Hematopoietic multipotent progenitor cell treated with erythropoietin and hydrocortisone succinate and interleukin-3 and kit ligand, for 4 days (in vitro differentiated cells): ENCODE results near the gene ZACN.

Source experiments
- DNase-seq: peaks from one replicate; pipeline ENCODE4 v3.0.0-alpha.2; 2015

ZACN gene

GRCh38 chr17:76104896-76105231 is 25.9 kb downstream of the ZACN start:
- DNase-seq: no peak

DNA sequence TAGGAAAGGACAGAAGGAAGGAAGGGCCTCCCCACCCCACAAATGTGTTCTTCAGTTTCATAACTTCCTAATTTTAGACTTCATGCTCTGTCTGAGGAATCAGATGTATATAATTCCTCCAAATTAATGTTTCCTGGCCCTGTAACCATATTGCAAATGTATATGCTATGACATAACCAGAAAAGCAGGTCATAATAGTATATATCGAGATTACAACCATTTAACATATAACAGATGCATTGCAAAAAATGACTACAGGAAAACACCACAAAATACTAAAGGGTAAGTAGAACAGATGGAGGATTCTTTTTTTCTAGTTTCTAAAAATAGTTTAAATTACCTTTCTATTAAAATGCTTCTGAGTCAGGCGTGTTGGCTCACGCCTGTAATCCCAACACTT is 27.7 kb downstream of the ZACN start:
- no peak for DNase-seq

GRCh38 chr17:76107509-76107908 is 28.5 kb downstream of the ZACN start:
- DNase-seq: peak; percentile 72

DNA sequence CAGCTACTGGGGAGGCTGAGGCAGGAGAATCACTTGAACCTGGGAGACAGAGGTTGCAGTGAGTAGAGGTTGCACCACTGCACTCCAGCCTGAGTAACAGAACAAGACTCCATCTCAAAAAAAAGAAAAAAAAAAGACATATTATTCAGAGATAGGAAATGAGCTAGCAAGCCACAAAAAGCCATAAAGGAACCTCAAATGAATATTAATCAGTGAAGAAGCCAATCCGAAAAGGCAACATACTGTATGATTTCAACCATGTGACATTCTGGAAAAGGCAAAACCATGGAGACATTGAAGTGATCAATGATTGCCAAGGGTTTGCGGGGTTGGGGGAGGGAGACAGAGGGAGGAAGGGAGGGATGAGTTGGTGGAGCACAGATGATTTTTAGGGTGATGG is 33.0 kb downstream of the ZACN start:
- DNase-seq: no peak

DNA sequence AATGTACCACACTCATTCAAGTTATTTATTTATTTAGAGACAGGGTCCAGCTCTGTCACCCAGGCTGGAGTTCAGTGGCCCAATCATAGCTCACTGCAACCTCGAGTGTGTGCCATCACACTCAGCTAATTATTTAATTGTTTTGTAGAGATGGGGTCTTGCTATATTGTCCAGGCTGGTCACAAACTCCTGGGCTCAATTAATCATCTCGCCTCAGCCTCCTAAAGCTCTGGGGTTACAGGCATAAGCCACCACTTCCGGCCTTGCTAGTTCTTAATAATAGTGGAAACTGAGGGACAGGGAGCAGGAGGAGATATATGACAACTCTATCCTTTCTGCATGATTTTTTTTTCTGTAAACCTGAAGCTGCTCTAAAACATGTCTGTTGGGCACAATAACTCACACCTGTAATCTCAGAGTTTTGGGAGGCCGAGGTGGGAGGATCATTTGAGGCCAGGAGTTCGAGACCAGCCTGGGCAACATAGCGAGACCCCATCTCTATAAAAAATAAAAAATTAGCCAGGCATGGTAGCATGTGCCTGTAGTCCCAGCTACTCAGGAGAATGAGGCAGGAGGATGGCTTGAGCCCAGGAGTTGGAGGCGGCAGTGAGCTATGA is 36.3 kb downstream of the ZACN start:
- DNase-seq: no peak

DNA sequence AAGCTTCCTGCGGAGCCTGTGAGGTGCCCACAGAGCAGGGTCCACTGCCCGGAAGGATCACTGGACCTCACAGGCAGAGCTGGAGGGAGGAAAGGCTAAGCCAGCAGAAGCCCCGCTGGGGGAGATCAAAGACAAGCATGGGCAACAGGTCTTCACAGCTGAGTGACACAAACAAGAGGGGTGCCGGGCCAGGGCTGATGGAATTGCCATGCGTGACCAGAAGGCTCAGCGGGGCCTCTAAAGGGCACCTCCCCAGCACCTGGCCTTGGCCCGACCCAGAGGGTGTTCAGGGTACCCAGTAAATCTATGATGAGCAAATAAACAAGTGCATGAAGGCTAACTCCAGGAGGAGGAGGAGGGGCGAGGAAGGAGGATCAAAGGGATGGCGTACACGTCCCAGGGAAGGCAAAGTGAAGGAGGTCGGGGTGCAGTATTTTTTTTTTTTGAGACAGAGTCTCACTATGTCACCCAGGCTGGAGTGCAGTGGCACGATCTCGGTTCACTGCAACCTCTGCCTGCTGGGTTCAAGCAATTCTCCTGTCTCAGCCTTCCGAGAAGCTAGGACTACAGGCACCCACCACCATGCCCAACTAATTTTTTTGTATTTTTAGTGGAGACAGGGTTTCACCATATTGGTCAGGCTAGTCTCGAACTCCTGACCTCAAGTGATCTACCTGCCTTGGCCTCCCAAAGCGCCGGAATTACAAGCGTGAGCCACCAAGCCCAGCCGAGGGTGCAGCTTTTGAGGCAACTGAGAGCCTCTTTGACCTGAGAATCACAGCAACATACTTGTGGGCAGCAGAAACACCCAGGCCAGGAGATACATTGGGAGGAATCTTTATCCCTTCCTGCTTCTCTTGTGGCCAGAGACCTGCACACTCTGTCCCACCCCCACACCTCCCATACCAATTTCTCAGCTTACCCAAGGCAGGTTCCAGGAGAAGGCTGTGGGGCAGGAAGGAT is 40.7 kb downstream of the ZACN start:
- DNase-seq: no peak

GRCh38 chr17:76120658-76121008 is 41.7 kb downstream of the ZACN start:
- DNase-seq: no peak

DNA sequence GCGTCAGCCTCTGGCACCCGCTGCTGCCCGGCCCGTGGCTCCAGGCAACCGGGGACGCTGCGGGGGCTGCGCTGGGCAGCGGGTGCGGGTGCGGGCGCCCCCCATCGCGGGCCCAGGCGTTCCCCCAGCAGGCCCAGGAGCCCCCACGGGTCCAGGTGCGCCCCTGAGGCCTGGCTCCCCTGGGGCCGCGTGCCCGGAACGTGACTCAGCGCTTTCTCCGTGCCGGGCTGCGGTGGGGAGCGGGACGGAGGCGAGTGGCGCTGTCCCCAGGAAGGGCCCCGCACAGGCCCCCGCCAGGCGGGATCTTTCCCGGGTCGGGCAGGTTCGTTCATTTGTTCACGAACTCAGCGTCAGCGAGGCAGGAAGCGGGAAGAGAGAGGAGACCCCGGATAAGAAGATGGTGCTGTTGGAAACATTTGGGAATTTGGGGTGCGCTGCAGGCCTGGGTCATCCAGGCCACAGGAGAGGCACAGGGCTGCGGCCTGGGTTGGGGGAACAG is 43.0 kb downstream of the ZACN start:
- DNase-seq: peak; percentile 57

- no peak for DNase-seq
Observed at GRCh38 chr17:76122431-76123190, 43.6 kb downstream of the ZACN start.

GRCh38 chr17:76123191-76123499 is 44.2 kb downstream of the ZACN start:
- no peak for DNase-seq

DNA sequence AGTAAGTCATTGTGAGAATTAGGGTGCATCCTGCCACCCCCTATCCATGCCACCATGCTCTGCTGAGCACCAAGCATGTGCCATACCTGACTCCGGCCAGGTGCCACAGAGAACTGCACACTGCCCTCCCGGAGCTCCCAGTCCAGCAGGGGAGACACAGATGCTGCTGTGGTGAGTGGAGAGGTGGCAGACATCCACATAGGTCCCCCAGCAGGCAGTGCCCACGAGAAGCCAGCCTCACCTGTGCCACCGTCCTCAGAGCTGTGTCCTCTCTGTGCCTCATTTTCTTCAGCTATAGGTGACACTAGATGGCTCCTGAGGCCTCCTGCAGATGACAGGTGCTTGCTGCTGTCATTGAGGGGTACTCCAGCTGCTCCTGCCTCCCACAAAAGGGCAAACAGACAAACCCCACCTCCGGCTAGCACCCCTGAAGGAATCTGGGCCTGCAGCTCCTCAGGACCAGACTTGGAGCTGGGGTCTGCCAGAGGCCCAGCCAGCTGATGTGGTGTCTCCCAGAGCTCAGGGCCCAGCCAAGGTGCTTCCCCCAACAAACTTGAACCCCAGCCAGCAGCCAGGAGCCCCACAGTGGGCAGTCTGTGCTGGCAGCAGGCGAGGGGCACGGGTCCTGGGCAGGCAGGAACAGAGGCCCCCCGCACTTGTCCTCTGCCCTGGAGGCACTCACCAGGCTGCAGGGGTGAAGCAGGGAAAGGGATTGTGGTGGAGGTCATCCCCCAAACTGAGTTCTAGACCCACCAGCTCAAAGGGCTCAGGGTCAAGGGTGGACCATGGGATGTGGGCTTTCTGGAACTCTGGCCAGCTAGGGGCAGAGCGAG is 45.0 kb downstream of the ZACN start:
- no peak for DNase-seq

DNA sequence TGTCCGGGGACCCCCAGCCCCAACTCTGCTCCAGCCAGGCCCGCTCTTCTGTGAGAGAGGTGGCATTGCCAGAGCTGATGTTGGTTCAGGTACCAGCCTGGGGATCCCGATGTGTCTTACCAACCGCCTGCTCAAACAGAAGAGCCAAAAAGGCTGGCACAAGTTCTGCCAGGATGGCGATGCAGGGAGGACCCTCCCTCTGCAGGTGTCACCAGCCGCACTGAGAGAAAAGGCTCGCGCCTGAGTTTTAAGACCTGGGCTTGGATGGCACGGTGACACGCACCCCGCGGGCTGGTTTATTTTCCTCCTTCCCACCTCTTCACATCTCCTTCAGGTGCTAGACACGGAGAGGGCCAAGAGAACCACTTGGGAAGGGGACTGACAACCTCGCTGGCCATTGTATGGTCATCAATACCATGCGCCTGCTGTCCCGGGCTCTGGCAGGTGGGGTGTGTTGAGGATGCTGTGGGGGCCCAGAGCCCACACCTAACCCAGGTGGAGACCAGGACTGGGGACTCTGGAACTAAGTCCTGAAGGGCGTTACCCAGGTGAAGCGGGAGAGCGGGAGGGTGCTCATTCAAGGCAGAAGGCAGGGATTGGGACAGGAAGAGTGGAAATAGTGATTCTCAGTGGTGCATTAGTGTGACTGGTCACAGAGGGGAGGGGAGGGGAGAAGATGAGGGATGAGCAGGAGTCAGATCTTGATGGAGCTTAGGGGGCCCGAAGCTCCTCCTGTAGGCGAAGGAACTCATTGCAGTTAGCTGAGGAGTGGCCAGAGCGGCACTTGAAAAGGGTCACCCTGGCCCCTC is 45.8 kb downstream of the ZACN start:
- peak; percentile 52 for DNase-seq

DNA sequence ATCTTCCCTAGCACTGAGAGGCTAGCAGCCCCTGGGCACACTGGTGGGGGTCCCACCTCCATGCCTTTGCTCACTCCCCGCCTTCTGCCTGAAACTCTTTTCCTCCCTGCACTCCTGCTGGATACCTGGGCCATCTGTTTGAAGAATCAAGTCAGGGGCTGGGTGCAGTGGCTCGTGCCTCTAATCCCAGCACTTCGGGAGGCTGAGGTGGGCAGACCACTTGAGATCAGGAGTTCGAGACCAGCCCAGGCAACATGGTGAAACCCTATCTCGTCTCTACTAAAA is 46.4 kb downstream of the ZACN start:
- no peak for DNase-seq

- no peak for DNase-seq
Observed at GRCh38 chr17:76125922-76126321, 46.9 kb downstream of the ZACN start.

DNA sequence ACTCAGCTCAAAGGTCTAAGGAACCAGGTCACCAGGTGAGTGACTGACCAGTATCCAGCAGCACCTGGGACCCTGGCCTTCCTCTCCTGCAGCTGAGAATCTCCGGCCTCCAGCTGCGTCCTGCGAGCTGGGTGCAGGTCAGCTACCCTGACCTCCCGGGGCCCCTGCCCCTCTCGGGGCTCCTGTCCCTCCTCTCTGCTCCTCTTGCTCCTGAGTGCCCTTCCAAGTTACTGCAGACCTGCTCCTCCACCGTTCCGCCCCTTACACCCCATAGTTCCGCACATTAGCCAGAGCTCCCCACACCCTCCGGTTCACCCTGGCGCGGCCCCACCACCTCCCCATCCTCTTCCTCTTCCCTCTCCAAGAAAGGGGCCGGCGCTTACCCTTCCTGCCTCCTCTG is 51.5 kb downstream of the ZACN start:
- DNase-seq: no peak

GRCh38 chr17:76131051-76131691 is 52.2 kb downstream of the ZACN start:
- DNase-seq: no peak

DNA sequence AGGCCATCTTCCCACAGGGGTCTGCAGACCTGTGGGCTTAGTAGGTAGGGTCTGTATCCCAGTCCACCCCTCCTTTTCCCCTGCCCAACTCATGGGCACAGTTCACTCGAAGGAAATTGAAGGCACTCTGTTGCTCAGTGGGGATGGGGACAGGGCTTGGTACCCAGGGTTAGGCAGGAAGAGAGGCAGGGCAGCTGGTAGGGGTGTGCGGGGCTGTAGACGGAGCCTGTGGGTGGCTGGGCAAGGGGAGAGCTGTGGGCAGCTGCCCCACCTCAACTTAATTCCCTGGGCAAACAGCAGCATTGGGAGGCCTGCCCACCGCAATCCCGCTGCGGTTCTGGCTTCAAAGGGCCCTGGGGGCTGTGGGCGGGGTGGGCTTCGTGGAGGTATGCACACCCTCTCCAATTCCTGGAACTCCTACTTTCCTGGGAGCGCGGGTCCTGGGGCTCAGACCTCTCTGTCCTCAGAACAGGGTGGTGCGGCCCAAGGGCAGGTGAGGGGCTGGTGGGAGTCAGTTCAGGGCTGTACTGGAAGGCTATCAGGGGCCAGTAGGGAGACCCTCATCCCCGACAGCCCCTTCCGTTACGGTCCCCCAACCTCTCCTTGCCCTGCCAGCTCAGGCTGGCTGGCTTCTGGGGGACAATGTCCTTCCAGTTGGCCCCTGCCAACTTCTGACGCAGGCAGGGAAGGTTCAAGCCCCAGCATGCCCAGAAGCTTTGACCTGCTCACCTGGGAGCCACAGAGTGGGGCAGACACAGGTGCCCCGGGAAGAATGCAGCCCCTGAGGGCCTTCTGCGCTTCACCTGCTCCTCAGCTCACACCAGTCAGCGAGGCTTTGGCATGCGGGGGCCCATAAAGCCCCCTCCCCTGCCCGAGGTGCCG is 53.0 kb downstream of the ZACN start:
- no peak for DNase-seq
